NCI-H2029 (cell line): ENCODE measurements around the gene NKD1.

Source experiments
- DNase-seq: peaks from one replicate; lab custom pipeline; 2025; lab: John Stamatoyannopoulos, UW

The NKD1 gene

DNA sequence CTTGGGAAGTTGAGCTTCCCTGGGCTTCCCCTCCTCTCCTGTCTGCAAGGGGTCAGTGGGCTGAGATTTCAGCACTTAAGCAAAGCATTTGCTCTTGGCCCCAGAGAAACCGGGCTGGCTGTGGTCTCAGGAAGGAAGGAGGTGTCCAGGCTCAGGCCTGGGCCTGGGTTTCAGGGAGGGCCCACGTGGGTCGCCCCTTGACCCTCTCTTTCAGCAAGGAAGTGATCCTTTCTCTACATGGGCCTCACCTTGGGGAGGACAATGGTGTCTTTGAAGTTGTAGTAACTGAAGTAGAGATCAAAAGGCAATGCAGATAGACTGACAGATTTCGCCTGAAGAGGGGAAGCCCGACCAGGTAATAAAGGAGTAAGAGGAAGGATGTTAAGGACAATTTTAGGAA lies 147.9 kb downstream of the NKD1 start:
- DNase-seq, result no peak

GRCh38 chr16:50696575-50697420 lies 148.6 kb downstream of the NKD1 start:
- peak; percentile 51 for DNase-seq

GRCh38 chr16:50697421-50697715 lies 149.2 kb downstream of the NKD1 start:
- no peak for DNase-seq

DNA sequence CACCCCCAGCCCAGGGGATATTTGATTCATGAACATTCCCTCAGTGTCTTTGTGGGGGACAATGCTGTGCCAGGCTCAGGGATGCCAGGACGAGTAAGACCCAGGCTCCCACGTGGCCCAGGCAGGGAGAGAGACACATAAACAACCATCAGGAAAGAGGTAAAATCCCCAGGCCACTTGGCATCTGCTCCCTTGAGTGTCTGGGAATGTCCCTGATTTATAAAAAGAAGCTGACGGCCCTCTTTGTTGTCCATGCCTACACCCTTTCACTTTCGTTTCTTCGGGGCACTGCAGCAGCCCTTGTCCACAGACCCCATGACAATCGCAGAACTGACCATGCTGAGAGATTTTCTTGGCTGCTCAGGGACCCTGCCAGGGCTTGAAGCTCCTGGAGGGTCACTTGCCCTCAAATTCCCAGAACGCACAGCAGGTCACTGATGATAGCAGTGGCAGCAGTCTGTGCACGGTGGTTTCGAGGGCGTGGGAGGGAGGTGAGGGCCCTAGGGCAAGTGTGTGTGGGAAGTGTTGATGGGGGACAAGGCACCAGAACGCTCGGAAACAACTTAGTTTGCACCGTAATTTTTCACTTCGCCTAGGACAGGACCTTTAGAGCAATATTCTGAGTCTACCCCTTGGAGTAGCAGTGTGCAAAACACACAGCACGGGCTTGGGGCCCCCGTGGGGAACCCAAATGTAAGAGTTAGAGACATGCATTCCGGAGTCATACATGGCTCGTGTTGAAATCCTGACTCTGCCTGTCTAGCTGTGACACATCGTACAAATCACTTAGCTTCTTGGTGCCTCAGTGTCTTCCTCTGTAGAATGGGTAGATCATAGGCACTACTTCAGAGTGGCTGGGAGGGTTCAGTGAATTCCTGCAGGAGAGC lies 149.9 kb downstream of the NKD1 start:
- no peak for DNase-seq
